GM19463 (cell line): ENCODE measurements around the gene SLC12A9.
"Not testable (repeated sequence)": the region's sequence is repeated elsewhere in the genome, so short reads cannot be mapped to it uniquely, and the experiment has no call there.

Experiments used
- ATAC-seq: cut with Tn5 transposase; IDR thresholded peaks from one replicate; pipeline ENCODE4 v1.9.1; 2021; ENCODE audit warnings: mild to moderate bottlenecking, moderate library complexity; ENCODE audit not compliant: unreplicated experiment

Gene SLC12A9

GRCh38 chr7:100852048-100852872 lies at the start of gene SLC12A9:
Gene SLC12A9 (plus strand): TSS chr7:100852713. CDS start chr7:100854198, 1,485 bp downstream.
- peak; percentile 95 for ATAC-seq

DNA sequence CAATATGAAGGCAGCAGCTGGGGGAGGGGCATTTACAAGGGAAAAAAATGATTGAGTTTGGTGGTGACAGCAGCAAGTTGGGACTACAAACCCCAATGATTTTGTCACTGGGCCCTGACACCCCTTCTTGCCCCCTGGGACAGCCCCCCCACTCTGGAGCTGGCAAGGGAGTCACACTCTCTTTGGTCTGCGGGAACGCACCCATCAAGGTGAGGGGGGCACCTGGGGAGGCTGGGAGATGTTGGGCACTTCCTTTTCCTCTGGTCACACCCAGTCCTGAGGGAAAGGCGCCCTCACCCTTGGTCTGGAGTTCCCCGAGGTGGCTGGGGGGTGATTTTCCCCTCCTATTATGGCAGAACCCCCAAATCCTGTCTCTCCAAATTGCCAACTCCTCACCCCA lies 49.6 kb upstream of the SLC12A9 start:
- ATAC-seq: no peak

DNA sequence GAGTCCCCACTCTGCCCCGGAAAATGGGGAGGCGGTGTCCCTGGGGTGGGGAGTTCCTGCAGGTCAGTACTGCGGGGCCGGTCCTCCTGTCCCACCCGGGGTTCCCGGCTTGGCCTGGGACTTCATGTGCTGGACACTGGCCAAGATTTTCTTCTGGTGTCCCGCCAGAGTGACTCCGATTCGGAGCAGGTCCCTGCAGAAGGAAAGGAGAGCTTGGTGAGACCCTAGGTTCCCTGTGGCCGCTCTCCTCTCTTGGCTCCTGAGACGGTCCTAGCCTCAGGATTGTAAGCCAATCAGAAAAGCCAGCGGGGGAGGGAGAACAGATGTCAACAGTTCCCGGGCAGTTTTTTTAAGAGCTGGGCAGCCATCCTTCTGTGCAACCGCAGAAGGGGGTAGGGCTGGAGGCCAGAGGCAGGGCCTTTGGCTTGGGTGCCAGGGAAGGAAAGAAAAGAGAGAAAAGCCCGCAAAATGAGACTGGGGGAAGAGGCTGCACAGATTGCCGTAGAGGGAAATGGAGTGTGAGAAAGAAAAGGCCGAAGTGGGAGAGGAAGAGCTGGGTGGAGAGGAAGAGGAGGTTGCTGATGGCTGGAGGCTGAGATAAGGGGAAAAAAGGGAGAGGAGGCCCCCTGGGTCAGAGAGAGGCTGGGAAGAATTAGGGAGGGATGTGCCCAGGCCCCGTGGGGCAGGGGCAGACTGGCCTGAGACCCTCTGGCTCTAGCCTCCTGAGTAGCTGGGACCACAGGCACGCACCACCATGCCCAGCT lies 48.9 kb upstream of the SLC12A9 start:
- peak; percentile 99 for ATAC-seq

DNA sequence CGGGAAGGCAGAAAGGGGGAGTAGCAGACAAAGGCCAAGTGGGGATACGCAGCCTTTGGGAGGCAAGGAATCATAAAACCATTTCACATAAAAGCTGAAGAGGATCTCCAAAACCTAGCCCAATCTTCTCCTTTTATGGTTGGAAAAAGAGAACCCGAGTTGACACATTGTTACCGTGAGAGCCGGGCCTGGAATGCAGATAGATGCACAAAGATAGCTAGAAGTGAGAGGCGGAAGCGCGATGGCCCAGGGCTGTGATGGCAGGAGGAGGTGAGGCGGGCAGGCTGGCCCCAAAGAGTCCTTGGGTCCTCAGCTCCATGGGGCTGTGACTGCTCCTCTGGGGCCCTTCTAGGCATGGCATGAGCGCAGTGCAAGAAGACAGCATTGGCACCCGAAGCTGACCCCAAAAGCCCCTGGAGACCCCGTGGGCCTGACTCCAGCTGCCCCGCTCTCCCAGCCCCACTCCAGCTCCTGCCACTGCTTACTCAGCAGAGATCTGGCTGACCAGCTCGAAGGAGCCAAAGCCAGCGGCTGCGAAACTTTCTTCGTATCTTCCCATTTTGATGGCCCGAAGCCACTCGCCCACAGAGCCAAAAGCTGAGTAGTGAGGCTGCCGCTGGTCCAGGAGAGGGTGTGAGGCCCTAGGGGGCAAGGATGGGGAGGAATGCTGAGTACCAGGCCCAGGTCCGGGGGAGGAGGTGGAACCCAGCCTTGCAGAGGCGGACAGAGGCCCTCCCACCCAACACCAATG lies 47.7 kb upstream of the SLC12A9 start:
- ATAC-seq: no peak

DNA sequence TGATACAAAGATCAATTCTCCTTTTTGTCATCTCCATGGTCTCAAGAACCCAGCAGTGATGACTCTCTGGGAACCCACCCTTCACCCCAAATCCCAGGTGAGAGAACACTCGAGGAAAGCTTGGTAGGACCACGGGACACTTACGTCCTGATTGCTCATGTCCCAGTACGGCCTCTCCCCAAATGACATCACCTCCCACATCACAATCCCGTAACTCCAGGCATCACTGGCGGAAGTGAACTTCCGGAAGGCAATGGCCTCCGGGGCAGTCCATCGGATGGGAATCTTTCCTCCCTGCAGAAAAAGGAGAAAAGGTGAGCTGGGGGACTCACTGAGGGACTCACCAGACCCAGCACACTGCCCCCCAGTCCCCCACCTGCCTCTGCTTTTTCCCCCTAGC lies 46.2 kb upstream of the SLC12A9 start:
- no peak for ATAC-seq

GRCh38 chr7:100806883-100807282 lies 45.6 kb upstream of the SLC12A9 start:
- ATAC-seq: not testable (repeated sequence)

GRCh38 chr7:100808354-100808875 lies 44.1 kb upstream of the SLC12A9 start:
- no peak for ATAC-seq

- ATAC-seq: no peak
These were observed 41.0 kb upstream of the SLC12A9 start for GRCh38 chr7:100811480-100811879.

DNA sequence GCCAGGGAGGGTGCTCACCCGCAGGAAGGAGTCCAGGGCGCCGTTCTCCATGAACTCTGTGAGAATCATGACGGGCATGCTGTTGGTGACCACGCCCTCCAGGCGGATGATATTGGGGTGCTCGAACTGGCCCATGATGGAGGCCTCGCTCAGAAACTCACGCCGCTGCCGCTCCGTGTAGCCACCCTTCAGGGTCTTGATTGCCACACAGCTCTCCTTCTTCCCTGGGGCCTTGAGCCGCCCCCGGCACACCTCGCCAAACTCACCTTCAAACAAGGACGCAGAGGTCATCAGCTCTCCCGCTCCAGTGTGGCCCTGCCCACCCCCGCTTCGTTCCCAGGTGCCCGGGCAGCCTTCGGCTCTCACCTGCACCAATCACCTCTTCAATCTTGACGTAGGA lies 39.8 kb upstream of the SLC12A9 start:
- no peak for ATAC-seq

- ATAC-seq: not testable (repeated sequence)
These were observed 36.0 kb upstream of the SLC12A9 start for GRCh38 chr7:100816515-100816914.

- no peak for ATAC-seq
These were observed 35.4 kb upstream of the SLC12A9 start for GRCh38 chr7:100817097-100817496.

- no peak for ATAC-seq
These were observed 34.1 kb upstream of the SLC12A9 start for GRCh38 chr7:100818366-100818765.

DNA sequence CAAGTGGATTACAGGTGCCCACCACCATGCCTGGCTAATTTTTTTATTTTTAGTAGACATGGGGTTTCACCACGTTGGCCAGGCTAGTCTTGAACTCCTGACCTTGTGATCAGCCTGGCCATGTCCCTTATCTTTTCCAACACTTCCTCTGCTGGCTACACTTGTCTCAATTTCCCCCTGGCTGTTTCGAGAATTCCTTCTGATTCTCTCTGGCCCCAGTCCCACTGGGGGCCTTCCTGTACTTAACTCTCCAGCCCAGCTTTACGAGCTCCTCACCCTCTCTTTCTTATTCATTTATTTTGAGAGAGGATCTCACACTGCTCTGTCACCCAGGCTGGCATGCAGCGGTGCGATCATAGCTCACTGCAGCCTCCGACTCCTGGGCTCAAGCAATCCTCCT lies 33.7 kb upstream of the SLC12A9 start:
- ATAC-seq: no peak

DNA sequence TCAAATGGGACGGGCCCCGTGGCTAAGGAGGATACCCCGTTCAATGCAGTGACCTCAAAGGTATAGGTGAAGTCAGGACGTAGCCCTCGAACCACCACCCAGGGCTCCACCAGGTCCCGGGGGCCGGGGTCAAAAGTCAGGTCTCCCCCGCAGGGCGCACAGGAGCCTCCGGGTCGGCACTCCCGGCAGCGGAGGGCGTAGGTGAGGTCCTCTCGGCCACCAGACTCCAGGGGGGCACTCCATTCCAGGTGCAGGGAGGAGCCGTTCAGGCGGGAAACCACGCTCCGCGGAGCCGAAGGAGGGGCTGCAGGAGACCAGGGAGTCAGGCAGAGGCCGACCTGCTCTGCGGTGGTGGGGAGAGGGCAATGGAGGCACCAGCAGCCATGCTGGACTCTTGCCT lies 32.9 kb upstream of the SLC12A9 start:
- ATAC-seq: no peak

DNA sequence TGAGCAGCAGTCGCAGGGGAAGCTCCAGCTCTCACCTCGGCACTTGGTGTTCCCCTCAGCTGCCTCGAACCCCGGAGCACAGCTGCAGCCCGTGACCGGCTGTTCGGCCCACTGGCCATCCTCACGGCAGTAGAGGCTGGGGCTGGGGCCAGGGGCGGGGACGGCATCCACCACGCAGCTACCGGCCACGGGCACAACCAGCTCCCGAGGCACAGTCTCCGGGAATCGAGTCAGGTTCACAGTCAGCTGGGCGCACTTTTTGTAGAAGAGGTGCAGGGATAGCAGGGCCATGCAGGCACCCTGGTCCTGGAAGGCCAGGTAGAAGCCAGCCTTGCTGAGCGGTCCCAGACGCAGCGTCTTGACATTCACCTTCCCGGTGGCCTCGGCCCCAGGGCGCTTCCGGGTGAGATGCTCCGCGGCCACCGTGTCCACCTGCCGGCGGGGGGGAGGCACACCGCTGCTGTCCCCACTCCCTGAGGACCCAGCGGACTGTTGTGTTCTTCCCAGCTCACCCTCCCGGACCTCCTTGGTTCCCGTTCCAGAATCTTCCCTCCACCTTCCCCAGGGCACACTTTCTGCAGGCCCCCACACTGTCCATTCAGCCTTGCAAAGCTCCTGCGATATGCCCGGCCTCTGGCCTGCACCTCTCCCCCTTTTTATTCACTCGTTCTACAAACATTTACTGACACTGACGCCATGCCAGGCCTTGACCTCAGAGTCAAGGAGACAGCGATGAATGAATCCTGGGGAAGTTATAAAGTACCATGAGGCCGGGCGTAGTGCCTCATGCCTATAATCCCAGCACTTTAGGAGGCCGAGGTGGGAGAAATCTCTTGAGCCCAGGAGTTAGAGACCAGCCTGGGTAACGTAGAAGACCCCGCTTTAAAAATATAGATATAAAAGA lies 30.0 kb upstream of the SLC12A9 start:
- ATAC-seq: no peak

DNA sequence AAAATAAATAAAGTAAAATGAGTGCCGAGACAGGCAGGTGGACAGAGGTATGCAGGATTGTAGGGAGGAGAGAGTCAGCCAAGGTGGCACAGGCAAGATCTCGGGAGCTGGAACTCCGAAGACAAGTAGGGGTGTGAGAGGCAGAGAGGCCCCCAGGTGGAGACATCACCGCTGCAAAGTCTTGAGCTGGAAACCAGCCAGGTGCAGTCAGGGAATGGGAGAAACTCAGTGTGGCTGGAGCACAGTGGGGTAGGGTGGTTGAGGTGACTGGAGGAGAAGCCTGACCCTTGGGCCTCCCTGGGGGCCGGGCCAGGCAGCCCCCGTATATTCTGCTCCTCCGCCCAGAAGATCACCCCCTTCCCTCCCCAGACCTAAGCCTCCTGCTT lies 29.4 kb upstream of the SLC12A9 start:
- ATAC-seq: no peak

DNA sequence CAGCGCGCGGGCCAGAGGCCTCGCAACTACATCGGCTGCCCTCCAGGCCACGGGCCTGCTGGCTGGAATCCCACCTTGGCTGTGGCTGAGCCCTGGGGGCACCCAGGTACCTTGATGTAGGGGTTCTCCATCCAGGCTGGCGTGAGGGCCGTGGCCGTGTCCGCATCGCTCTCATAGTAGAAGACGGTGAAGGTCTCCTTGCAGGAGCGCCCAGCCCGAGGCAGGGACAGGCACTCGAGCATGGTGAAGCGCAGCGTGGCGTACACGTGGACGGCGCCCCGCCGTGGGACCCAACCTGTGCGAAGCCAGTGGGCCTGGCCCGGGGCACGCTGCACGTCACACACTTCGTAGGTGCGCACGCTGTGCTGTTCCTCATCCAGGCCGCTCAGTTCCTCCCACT lies 29.0 kb upstream of the SLC12A9 start:
- ATAC-seq: no peak

DNA sequence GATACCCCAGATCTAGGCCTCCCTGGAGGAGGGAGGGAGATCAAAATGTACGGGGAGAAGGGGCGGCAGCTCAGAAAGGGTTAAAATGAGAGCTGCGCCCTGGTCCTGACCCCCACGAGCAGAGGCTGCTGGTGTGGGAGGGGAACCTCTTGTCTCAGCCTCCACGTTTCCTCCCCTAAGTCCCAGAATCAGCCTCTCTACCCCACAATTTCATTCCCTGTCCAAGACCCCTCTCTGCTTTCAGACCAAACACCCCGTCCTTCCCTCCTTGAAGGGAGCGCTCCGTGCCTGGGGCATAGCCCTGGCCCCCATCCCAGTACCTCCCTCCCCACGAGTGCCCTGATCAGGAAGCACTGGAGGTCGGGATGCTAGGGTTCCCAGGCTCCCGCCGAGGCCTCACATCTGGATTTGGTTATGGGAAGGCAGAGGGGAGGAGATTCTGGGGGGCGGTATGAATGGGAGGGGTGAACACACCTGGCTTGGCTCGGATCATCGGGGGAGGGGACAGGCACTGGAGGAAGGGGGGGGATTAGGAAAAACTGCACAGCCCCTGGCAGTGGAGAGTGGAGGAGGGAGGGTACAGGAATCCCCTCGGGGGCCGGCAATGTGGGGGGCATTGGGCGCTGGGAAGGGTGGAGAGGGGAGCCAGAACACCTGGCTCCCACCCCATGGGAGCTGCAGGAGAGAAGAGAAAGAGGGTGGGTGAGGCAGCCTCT lies 27.9 kb upstream of the SLC12A9 start:
- ATAC-seq: no peak

GRCh38 chr7:100825215-100825671 lies 27.3 kb upstream of the SLC12A9 start:
- no peak for ATAC-seq
